CMK (cell line): Measurements from ENCODE around the gene ADAMTS3.

Source experiments
- DNase-seq: peaks from one replicate; pipeline ENCODE4 v3.0.0-alpha.2; 2010; ENCODE audit warnings: low read depth

Gene ADAMTS3

DNA sequence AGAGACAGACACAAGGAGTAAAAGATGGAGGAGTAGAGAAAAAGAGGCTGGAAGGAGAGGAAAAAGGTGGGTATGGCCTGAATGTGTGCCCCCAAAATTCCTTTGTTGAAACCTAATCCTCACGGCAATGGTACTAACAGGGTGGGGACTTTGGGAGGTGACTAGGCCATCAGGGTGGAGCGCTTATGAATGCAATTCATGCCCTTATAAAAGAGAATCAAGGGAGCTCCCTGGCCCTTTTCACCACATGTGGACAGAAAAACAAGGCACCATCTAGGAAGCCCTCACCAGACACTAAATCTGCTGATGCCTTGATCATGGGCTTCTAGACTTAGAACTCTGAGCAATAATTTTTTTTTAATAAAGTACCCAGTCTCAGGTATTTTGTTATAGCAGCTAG is 282.1 kb downstream of the ADAMTS3 start:
- DNase-seq = no peak

DNA sequence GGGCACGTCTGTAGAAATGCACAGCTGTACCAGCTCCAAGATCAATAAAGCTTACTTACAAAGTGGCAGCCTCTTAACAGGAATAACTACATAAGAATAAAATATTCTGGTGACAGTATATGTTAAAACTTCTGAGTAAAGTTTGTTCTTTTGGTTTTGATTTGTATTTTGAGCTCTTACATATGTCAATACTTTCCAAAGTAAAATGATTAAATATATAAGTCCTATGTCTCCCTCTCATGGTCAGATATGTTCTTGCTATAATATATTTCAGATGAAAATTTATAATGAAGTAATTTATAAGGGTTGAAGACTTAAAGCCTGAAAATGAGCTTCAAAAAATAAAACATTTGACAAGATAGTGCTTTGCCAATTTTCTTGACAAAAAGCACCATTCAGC is 282.8 kb downstream of the ADAMTS3 start:
- DNase-seq = no peak

DNA sequence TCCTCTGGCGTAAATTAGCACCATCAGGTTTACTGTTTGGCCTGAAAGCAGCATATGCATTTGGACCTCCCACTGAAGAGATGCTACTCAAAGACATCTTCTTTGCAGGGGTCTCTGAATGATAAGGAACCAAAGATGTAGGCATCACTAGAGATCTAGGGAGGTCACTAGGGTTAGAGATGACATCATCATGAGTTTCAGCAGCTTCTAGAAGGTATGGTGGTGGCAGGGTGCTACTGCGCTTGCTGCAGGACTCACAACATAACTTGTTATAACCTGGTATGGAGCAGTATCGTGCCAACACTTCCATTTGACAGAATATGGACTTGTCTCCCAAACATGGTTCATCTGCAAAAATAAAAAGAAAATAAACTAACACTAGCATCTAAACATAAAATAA is 285.7 kb downstream of the ADAMTS3 start:
- DNase-seq = no peak

- no peak for DNase-seq
Observed at GRCh38 chr4:72280252-72280651, 288.8 kb downstream of the ADAMTS3 start.

- DNase-seq = no peak
Observed at GRCh38 chr4:72275381-72275780, 293.6 kb downstream of the ADAMTS3 start.

- DNase-seq = no peak
Observed at GRCh38 chr4:72274251-72274650, 294.8 kb downstream of the ADAMTS3 start.

- DNase-seq = no peak
Observed at GRCh38 chr4:72255269-72255668, 313.8 kb downstream of the ADAMTS3 start.

DNA sequence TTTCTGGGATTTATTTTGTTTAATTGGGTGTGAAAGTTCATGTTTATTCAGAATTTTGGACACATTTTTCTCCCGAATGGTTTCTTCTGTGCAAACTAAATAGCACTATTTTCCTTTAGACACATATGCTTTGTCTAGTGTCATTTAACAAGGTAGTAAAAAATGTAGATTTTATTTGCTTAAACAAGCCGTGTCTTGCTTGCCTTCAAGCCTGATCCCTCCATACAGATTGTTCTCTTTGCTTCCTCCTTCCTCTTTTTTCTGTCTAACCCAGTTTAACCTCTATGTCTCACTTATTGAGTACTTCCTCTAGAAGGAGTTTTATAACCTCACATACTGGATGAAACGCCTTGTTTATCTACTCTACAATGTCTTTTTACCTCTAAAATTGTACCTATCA is 325.4 kb downstream of the ADAMTS3 start:
- DNase-seq = no peak

GRCh38 chr4:72239487-72240116 is 329.4 kb downstream of the ADAMTS3 start:
- no peak for DNase-seq
